ENCODE results near the gene MR1. TPM values are rescaled to one million over a fixed set of nuclear protein-coding genes. Genes with fewer than 3 reads are reported as not detected.

MR1 gene
- polyA plus RNA-seq, 10 donors, result 3.9 to 5.2 (median 4.5) TPM

- DNase-seq, result peak in 2 of 3 donors; percentile 73 to 88
Measured at GRCh38 chr1:181089676-181090544, 56.1 kb downstream of the MR1 start.

- peak in 1 of 3 donors; percentile 34 for DNase-seq
Measured at GRCh38 chr1:181090641-181091126, 56.9 kb downstream of the MR1 start.

GRCh38 chr1:181091309-181092040 lies 57.7 kb downstream of the MR1 start:
- DNase-seq, result no peak

GRCh38 chr1:181092056-181092455 lies 58.3 kb downstream of the MR1 start:
- no peak for DNase-seq

GRCh38 chr1:181092883-181093458 lies 59.2 kb downstream of the MR1 start:
- no peak for DNase-seq

GRCh38 chr1:181094416-181095212 lies 60.8 kb downstream of the MR1 start:
- DNase-seq, result peak in 2 of 3 donors; percentile 65 to 93

GRCh38 chr1:181095260-181095659 lies 61.5 kb downstream of the MR1 start:
- no peak for DNase-seq

GRCh38 chr1:181095763-181096184 lies 62.0 kb downstream of the MR1 start:
- no peak for DNase-seq

- DNase-seq, result peak in 1 of 3 donors; percentile 56
Measured at GRCh38 chr1:181097242-181097641, 63.5 kb downstream of the MR1 start.

- peak in 1 of 3 donors; percentile 66 for DNase-seq
Measured at GRCh38 chr1:181099152-181100014, 65.6 kb downstream of the MR1 start.

- DNase-seq, result no peak
Measured at GRCh38 chr1:181100015-181100905, 66.5 kb downstream of the MR1 start.

GRCh38 chr1:181100934-181101333 lies 67.2 kb downstream of the MR1 start:
- no peak for DNase-seq

GRCh38 chr1:181101581-181102226 lies 67.9 kb downstream of the MR1 start:
- peak in 1 of 3 donors; percentile 41 for DNase-seq

GRCh38 chr1:181102841-181103240 lies 69.1 kb downstream of the MR1 start:
- DNase-seq, result no peak

- no peak for DNase-seq
Measured at GRCh38 chr1:181103399-181103798, 69.6 kb downstream of the MR1 start.

GRCh38 chr1:181104042-181104789 lies 70.4 kb downstream of the MR1 start:
- DNase-seq, result no peak

- DNase-seq, result peak in 1 of 3 donors; percentile 38
Measured at GRCh38 chr1:181104790-181105133, 71.0 kb downstream of the MR1 start.
